HCT116 (cell line): Measurements from ENCODE around the gene PLXDC1. TPM values are rescaled to one million over a fixed set of nuclear protein-coding genes. Genes with fewer than 3 reads are reported as not detected.

Source experiments
- ATAC-seq: fragments of 200-7000 bp; cut with Tn5 transposase; 2 replicates; pipeline ENCODE4 v1.9.1; 2020; ENCODE audit warnings: mild to moderate bottlenecking, moderate library complexity
- BruUV-seq: library from RNA; stranded (reverse); fragments of 400-500 nt; replicated peaks from 2 replicates; lab custom pipeline; 2021; lab: Mats Ljungman, UMichigan
- CTCF ChIA-PET: fragments of 300-600 bp; sonication (Branson Sonifier 250); formaldehyde crosslinking; loops from one replicate; lab custom pipeline; 2021; ENCODE audit warnings: antibody characterized with exemption; lab: Charles Lee
- POLR2A ChIA-PET: fragments of 300-600, 350-600 bp; sonication (Branson Sonifier 250); formaldehyde crosslinking; loops from one replicate; lab custom pipeline; 2021; ENCODE audit warnings: antibody characterized with exemption; lab: Charles Lee
- RAD21 ChIA-PET, 2 experiments: fragments of 300-600 bp; sonication (Branson Sonifier 250); formaldehyde crosslinking; loops; one replicate each; lab custom pipeline; 2023; ENCODE audit warnings: low total read pairs in 2 of 2; ENCODE audit not compliant: uncharacterized antibody in 2 of 2, unreplicated experiment in 2 of 2, low non-redundant PET in 1 of 2; lab: Charles Lee
- DNase-seq: peaks from one replicate; pipeline ENCODE4 v3.0.0-alpha.2; 2010; ENCODE audit warnings: low read depth, low spot score
- H2AFZ ChIP-seq: fragments of 200-600 bp; shearing (Covaris generic), sonication (generic); 2 replicates; pipeline ENCODE4 v1.6.1; 2017; ENCODE audit warnings: low read depth, mixed run types, mixed read lengths, antibody characterized with exemption, low read length; ENCODE audit not compliant: poor library complexity, severe bottlenecking
- H3K27ac ChIP-seq: 2 replicates; pipeline ENCODE4 v1.5.1; 2012; ENCODE audit warnings: low read depth, low read length
- H3K27me3 ChIP-seq: fragments of 200-600 bp; sonication (generic); 2 replicates; pipeline ENCODE4 v1.6.1; 2016; ENCODE audit warnings: mixed run types, low read length, mixed read lengths; ENCODE audit not compliant: insufficient read depth
- H3K36me3 ChIP-seq, 2 experiments: fragments of 200-500 bp in 1 of 2; fragments of 200-600 bp in 1 of 2; sonication (Bioruptor generic) in 1 of 2; sonication (generic) in 1 of 2; 2 replicates each; pipeline versions ENCODE4 v1.5.1 to v1.6.1; 2014 to 2016; ENCODE audit warnings: low read length in 2 of 2, inconsistent platforms in 1 of 2, mixed read lengths in 1 of 2, mixed run types in 1 of 2; ENCODE audit not compliant: insufficient read depth in 2 of 2, control insufficient read depth in 1 of 2
- H3K4me1 ChIP-seq, 2 experiments: fragments of 200-600 bp in 1 of 2; sonication (generic) in 1 of 2; 2 replicates each; pipeline versions ENCODE4 v1.5.1 to v1.6.1; 2012 to 2017; ENCODE audit warnings: low read length in 2 of 2, inconsistent platforms in 1 of 2, mild to moderate bottlenecking in 1 of 2, mixed read lengths in 1 of 2, mixed run types in 1 of 2, moderate library complexity in 1 of 2; ENCODE audit not compliant: insufficient read depth in 2 of 2, control insufficient read depth in 1 of 2
- H3K4me2 ChIP-seq: fragments of 200-600 bp; sonication (generic); 2 replicates; pipeline ENCODE4 v1.6.1; 2017; ENCODE audit warnings: mixed run types, low read length, mixed read lengths
- H3K4me3 ChIP-seq, 2 experiments: fragments of 200-600 bp in 1 of 2; sonication (generic) in 1 of 2; replicated peaks in 1 of 2; 2 replicates each; pipeline ENCODE4 v1.5.1; 2011 to 2016; ENCODE audit warnings: low read length in 2 of 2, control low read depth in 1 of 2, low read depth in 1 of 2, mild to moderate bottlenecking in 1 of 2, mixed read lengths in 1 of 2, mixed run types in 1 of 2
- H3K79me2 ChIP-seq: fragments of 200-600 bp; sonication (generic); 2 replicates; pipeline ENCODE4 v1.6.1; 2017; ENCODE audit warnings: mild to moderate bottlenecking, mixed run types, low read length, moderate library complexity, mixed read lengths; ENCODE audit not compliant: insufficient read depth
- H3K9ac ChIP-seq: fragments of 200-600 bp; sonication (generic); 2 replicates; pipeline ENCODE4 v1.6.1; 2016; ENCODE audit warnings: low read length, mixed read lengths
- H3K9me2 ChIP-seq: fragments of 200-600 bp; sonication (generic), shearing (Covaris generic); 2 replicates; pipeline ENCODE4 v1.6.1; 2017; ENCODE audit warnings: mixed run types, mild to moderate bottlenecking, moderate library complexity; ENCODE audit not compliant: insufficient read depth
- H3K9me3 ChIP-seq, 2 experiments: fragments of 200-500 bp in 1 of 2; fragments of 200-600 bp in 1 of 2; sonication (Bioruptor generic) in 1 of 2; sonication (generic) in 1 of 2; 2 replicates each; pipeline ENCODE4 v1.6.1; 2014 to 2017; ENCODE audit warnings: low read length in 2 of 2, mixed read lengths in 2 of 2, inconsistent platforms in 1 of 2, low read depth in 1 of 2, mild to moderate bottlenecking in 1 of 2, mixed run types in 1 of 2, moderate library complexity in 1 of 2; ENCODE audit not compliant: control insufficient read depth in 1 of 2, insufficient read depth in 1 of 2
- H4K20me1 ChIP-seq: fragments of 200-600 bp; sonication (generic), shearing (Covaris generic); 2 replicates; pipeline ENCODE4 v1.6.1; 2017; ENCODE audit warnings: mixed run types, mild to moderate bottlenecking, moderate library complexity; ENCODE audit not compliant: insufficient read depth
- CBX3 ChIP-seq: IDR thresholded peaks from 2 replicates; pipeline ENCODE4 v1.6.1; 2012; ENCODE audit warnings: low read depth
- CEBPB ChIP-seq: IDR thresholded peaks from 2 replicates; pipeline ENCODE4 v1.6.1; 2012; ENCODE audit warnings: low read depth
- ELF1 ChIP-seq: IDR thresholded peaks from 2 replicates; pipeline ENCODE4 v1.6.1; 2012; ENCODE audit warnings: low read depth, borderline replicate concordance
- EZH2 ChIP-seq: fragments of 200-600 bp; sonication (generic); IDR thresholded peaks from 2 replicates; pipeline ENCODE4 v1.6.1; 2017; ENCODE audit warnings: antibody characterized with exemption, mixed run types
- FOSL1 ChIP-seq: IDR thresholded peaks from 2 replicates; pipeline ENCODE4 v1.6.1; 2012; ENCODE audit warnings: low read depth
- RAD21 ChIP-seq: IDR thresholded peaks from 2 replicates; pipeline ENCODE4 v1.6.1; 2012; ENCODE audit warnings: low read depth, mild to moderate bottlenecking
- ZFX ChIP-seq: fragments of 450-650 bp; IDR thresholded peaks from 2 replicates; pipeline ENCODE4 v1.6.1; 2017
- intact Hi-C: fragments of 100-400 bp; cut with micrococcal nuclease; formaldehyde crosslinking; loops from 2 replicates; pipeline ENCODE4 v1.10.0; 2022
- total RNA-seq: library from RNA; stranded (reverse); gene quantifications from one replicate; pipeline ENCODE4 v1.2.1, GENCODE V29; 2021; ENCODE audit not compliant: unreplicated experiment
- TF ChIP-seq, protein P1 (sequence below): IDR thresholded peaks from 2 replicates; pipeline ENCODE4 v1.6.1; 2012
- TF ChIP-seq, protein P2 (sequence below): IDR thresholded peaks from 2 replicates; pipeline ENCODE4 v1.6.1; 2012; ENCODE audit warnings: low read depth
- TF ChIP-seq, protein P3 (sequence below): IDR thresholded peaks from 2 replicates; pipeline ENCODE4 v1.6.1; 2011; ENCODE audit warnings: mild to moderate bottlenecking, low read length, moderate library complexity; ENCODE audit not compliant: insufficient replicate concordance; ENCODE audit errors: extremely low read depth

Gene PLXDC1
- total RNA-seq, 1 experiment from 2014 or later = 1.8 TPM

DNA sequence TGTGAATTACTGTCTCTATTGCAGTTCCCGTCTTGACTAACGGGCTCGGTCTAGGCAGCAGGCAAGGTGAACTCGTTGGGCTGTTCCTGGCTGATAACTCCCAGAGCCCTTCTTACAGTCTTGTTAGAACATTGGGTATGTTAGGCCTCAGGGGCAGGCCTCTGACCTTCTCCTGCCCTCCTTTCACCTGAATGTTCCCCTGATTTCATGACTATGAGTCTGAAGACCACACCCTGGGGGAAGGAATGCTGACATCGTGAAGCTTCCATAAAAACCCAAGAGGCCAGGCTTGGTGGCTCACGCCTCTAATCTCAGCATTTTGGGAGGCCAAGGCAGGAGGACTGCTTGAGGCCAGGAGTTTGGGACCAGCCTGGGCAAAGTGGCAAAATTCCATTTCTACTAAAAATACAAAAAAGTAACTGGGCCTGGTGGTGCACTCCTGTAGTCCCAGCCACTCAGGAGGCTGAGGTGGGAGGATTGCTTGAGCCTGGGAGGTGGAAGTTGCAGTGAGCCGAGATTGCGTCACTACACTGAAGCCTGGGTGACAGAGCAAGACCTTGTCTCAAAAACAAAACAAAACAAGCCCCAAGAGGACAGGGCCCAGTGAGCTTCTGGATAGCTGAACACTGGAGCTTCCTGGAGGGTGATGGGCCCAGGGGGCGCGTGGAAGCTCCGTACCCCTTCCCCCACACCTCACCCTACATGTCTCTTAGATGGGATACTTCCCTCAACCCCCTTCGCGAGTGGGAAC, 136.5 kb downstream of the PLXDC1 start:
- no peaks in the 10 kb centered on the region for H3K36me3 ChIP-seq
- H3K9me3 ChIP-seq = no peaks in the 10 kb centered on the region
- no peak overlapping the region for H3K4me3 ChIP-seq
- peak overlapping the region; percentile 70 for H2AFZ ChIP-seq
- intact Hi-C loops = no loop called here
- H4K20me1 ChIP-seq = no peaks in the 10 kb centered on the region
- CTCF ChIA-PET = interaction anchor here (0.9 kb wide), 1 partner anchor 31 kb away, joined by 3 read pairs; no protein-coding TSS in a partner anchor
- TF ChIP-seq, protein P1, sequence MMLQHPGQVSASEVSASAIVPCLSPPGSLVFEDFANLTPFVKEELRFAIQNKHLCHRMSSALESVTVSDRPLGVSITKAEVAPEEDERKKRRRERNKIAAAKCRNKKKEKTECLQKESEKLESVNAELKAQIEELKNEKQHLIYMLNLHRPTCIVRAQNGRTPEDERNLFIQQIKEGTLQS = no peak
- TF ChIP-seq ELF1 (no peak), EZH2 (no peak), FOSL1 (0 out of 2 replicates have a peak, but pooled peaks have one; percentile 0), ZFX (peak; percentile 32; the same call in 1 of the 2 replicates), RAD21 (no peak), CEBPB (no peak), CBX3 (no peak)
- TF ChIP-seq, protein P2, sequence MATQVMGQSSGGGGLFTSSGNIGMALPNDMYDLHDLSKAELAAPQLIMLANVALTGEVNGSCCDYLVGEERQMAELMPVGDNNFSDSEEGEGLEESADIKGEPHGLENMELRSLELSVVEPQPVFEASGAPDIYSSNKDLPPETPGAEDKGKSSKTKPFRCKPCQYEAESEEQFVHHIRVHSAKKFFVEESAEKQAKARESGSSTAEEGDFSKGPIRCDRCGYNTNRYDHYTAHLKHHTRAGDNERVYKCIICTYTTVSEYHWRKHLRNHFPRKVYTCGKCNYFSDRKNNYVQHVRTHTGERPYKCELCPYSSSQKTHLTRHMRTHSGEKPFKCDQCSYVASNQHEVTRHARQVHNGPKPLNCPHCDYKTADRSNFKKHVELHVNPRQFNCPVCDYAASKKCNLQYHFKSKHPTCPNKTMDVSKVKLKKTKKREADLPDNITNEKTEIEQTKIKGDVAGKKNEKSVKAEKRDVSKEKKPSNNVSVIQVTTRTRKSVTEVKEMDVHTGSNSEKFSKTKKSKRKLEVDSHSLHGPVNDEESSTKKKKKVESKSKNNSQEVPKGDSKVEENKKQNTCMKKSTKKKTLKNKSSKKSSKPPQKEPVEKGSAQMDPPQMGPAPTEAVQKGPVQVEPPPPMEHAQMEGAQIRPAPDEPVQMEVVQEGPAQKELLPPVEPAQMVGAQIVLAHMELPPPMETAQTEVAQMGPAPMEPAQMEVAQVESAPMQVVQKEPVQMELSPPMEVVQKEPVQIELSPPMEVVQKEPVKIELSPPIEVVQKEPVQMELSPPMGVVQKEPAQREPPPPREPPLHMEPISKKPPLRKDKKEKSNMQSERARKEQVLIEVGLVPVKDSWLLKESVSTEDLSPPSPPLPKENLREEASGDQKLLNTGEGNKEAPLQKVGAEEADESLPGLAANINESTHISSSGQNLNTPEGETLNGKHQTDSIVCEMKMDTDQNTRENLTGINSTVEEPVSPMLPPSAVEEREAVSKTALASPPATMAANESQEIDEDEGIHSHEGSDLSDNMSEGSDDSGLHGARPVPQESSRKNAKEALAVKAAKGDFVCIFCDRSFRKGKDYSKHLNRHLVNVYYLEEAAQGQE = no peak
- TF ChIP-seq, protein P3, sequence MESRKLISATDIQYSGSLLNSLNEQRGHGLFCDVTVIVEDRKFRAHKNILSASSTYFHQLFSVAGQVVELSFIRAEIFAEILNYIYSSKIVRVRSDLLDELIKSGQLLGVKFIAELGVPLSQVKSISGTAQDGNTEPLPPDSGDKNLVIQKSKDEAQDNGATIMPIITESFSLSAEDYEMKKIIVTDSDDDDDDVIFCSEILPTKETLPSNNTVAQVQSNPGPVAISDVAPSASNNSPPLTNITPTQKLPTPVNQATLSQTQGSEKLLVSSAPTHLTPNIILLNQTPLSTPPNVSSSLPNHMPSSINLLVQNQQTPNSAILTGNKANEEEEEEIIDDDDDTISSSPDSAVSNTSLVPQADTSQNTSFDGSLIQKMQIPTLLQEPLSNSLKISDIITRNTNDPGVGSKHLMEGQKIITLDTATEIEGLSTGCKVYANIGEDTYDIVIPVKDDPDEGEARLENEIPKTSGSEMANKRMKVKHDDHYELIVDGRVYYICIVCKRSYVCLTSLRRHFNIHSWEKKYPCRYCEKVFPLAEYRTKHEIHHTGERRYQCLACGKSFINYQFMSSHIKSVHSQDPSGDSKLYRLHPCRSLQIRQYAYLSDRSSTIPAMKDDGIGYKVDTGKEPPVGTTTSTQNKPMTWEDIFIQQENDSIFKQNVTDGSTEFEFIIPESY = no peak
- RAD21 ChIA-PET = no interaction called here
- ATAC-seq (peak; percentile 27; the same call in 1 of the 2 replicates), DNase-seq (no peak)
- no peak overlapping the region for H3K9ac ChIP-seq
- H3K9me2 ChIP-seq = no peaks in the 10 kb centered on the region
- H3K27ac ChIP-seq = no peak overlapping the region
- H3K4me1 ChIP-seq = peaks cover 8 to 16% of the 10 kb centered on the region in 2 experiments; a peak in 3 of 4 replicates
- POLR2A ChIA-PET = no interaction called here
- no peaks in the 10 kb centered on the region for H3K79me2 ChIP-seq
- no TSS peak for BruUV-seq
- H3K27me3 ChIP-seq = no peaks in the 10 kb centered on the region
- peak overlapping the region; percentile 34; the same call in 1 of the 2 replicates for H3K4me2 ChIP-seq
